GM21717 (cell line): ENCODE data around the gene SPAAR.
"Not testable (repeated sequence)": the region's sequence is repeated elsewhere in the genome, so short reads cannot be mapped to it uniquely, and the experiment has no call there.

ENCODE experiments used
- ATAC-seq: cut with Tn5 transposase; IDR thresholded peaks from one replicate; pipeline ENCODE4 v1.9.1; 2021; ENCODE audit warnings: mild to moderate bottlenecking, moderate library complexity; ENCODE audit not compliant: unreplicated experiment

SPAAR gene

DNA sequence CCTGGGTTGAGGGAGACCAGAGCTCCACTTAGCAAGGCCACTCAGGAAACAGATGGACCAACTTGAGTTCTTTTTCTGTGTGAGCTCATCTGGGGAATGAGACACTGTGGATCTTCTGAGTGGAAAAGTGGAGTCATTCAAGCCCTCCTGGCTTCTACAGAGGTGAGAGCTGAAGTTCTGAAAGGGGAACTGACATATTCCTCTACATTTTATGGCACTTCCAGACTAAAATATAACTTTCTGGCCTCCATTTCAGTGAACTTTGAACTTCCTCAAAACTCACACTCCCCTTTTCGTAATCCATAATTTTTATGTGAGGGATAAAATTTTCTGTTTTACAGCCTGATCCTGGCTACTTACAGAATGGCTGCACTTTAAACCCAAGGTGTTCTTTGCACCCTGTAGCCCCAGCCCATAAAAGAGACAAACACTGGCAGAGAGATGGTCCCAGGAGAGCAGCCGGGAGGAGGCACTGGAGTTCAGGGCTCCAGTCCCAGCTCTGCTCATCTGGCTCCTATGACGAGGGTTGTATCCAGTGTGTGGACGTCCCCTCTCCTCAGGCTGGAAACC is 10.8 kb downstream of the SPAAR start:
- ATAC-seq = no peak

DNA sequence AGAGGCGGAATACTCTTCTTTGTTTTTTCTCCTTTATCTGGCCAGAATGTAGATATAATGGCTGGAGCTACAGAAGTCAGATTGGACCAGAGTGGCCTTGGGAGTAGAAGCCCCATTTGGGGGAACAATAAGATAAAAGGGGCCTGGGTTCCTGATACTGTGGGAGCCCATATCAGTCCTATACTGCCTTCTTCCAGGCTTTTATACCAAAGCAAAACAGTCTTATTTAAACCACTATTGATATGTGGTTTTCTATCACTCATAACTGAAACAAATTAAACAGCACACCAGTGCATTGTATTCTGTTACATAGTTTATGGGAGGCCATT is 14.3 kb downstream of the SPAAR start:
- ATAC-seq = no peak

DNA sequence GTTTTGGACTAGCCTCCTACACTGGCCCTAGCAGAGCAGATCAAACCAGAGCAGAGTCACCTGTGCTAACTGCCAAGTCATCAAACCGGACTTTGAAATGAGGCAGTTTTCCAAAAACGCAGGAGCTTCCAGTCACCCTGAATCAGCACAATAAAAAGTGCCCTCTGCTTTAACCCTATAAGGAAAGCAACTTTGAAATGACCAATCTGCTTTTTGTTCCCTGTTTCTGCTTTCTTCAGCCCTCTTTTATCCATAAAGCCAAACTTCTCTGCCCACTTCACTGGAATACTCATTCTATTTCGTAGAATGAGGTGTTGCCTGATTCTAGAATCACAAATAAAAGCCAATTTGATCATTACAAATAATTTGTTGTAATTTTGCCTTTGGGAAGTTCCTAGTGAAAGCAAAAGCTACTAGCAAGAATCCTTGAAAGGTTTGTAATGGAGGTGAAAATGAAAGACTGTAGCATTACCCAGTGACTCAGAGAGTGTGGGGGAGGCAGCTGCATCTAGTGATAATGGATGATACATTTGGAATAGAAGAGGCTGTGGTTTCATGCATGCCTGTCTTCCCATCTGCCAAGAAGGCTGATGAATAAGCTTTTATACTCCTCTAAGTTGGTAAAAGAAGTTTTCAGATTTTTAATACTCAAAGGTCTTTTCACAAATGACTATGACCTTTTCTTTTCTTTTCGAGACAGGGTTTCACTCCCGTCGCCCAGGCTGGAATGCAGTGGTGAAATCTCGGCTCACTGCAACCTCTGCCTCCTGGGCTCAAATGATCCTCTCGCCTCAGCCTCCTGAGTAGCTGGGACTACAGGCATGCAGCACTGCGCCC is 14.9 kb downstream of the SPAAR start:
- no peak for ATAC-seq

DNA sequence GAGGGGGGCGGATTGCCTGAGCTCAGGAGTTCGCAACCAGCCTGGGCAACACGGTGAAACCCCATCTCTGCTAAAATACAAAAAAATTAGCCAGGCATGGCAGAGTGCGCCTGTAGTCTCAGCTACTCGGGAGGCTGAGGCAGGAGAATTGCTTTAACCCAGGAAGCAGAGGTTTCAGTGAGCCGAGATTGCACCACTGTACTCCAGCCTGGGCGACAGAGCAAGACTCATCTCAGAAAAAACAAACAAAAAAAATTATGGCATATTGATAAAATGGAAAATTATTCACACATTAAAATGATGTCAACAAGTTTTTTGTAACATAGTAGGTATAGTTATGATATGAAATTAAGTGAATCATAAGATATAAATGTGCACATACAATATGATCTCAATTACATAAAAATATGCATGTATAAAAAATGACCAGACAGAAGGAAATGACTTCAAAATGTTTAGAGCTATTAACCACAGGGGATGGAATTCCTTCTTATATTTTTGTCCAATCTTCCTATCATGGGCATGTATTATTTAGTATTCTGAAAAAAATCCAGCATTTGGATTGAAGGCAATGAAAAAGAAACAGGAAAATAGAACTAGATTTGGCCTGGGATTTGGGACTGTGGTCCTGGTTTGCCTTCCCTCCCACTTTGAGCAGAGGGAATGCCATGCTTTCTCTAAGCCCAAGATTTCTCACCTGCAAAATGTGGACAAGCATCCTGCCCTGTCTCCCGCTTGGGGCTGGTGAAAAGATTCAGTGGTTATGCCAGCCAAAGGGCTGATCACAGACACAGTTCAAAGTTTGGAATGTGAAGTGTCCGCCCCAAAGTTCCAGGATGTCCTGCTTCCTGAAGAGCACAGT is 19.5 kb downstream of the SPAAR start:
- no peak for ATAC-seq

DNA sequence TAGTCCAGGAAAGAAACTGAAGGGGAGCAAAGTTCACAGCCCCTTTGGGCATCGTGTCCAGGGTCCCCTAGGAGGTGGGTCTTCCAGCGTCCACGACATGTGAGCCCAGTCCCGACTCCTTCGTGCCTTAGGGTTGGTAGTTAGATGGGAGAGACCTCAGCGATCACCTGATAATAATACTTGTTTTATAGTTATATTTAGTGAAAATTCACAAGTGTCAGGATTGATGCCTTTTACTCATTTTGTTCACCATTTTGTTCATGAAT is 20.1 kb downstream of the SPAAR start:
- no peak for ATAC-seq

DNA sequence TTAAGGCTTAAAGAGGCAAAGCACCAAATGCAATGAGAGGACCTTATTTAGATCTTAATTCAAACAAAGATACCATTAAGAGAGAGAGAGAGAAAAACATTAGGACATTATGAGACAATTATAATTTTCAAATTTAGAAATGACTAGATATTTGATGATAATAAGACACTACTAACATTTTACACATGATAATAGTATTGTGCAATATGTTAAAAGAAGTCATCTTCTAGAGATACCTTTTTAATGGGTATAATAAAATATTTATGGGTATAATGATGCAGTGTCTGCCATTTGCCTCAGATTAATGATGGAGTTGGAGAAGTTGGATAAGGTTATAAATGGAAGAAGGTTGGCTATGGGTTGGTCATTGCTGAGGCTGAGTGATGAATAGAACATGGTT is 21.2 kb downstream of the SPAAR start:
- no peak for ATAC-seq

DNA sequence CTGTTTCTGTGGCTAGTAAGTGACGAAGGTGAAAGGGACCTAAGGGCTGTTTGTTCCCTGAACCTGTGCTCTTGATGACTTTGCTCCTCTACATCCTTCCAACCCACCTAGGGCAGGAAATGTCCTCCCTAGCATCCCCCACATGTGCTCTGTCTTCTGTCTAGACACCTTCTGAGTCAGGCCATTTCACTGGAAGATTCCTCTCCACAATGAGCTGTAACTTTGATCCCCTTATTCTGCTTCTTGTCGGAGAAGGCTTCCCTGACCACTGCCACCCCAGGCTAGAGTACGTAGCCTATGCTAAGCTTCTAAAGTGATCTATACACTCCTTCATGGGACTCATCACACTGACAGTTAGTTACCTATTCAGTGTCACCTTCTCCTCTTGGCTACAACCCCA is 21.7 kb downstream of the SPAAR start:
- no peak for ATAC-seq

DNA sequence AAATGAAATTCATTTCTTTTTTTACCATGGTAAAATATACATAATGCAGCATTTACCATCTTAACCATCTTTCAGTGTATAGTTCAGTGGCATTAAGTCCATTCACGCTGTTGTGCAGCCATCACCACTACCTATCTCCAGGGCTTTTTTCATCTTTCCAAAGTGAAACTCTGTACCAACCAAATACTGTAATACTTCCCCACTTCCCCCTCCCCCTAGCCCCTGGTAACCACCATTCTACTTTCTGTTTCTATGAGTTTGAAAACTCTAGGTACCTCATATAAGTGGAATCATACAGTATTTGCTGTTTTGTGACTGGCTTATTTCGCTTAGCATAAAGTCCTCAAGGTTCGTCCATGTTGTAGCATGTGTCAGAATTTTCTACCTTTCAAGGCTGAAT is 23.4 kb downstream of the SPAAR start:
- ATAC-seq = no peak

DNA sequence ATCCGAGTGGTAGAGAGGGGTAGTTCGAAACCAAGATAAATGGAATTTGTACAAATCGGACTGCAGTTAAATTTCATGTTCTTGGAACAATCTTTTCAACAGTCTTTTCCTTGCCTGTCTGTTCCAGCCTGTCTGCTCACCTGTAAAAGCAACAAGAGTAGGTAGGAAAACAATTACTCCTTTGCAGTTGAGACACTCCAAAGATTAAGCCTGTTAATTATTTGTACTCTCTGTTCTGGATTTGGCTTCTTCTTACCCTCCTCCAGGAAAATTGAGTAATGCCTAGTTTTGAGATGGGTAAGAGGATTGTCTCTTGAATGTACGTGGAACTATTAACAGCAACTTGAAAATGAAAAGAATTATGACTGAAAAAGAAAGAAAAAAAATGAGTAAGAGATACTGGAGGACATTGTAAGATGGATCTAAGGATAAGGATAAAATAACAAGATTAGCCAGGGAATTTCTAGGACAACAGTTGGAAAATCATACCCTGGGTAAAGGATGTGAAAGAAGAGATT is 24.3 kb downstream of the SPAAR start:
- ATAC-seq = no peak

DNA sequence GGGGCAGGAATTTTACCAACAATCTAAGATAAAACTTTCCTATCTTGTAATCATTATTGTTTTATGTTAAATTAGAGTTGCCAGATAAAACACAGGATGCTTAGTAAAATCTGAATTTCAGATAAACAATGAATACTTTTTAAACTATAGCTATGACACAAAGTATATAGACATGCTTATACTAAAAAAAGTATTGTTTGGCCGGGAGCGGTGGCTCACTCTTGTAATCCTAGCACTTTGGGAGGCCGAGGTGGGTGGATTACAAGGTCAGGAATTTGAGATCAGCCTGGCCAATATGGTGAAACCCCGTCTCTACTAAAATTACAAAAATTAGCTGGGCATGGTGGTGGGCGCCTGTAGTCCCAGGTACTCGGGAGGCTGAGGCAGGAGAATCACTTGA is 24.8 kb downstream of the SPAAR start:
- ATAC-seq = not testable (repeated sequence)

DNA sequence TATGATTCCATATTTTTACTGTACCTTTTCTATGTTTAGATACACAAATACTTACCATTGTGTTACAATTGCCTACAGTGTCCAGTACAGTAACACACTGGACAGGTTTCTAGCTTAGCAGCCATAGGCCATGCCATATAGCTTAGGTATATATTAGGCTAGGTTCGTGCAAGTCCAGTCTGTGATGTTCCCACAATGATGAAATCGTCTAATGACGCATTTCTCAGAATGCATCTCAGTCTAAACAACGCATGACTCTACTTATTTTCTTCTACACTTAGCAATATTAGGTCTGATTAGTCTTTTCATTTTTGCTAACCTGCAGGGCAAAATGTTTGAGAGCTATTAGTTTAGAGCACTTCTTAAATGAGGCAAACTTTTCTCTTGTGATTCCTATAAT is 26.0 kb downstream of the SPAAR start:
- ATAC-seq = no peak

DNA sequence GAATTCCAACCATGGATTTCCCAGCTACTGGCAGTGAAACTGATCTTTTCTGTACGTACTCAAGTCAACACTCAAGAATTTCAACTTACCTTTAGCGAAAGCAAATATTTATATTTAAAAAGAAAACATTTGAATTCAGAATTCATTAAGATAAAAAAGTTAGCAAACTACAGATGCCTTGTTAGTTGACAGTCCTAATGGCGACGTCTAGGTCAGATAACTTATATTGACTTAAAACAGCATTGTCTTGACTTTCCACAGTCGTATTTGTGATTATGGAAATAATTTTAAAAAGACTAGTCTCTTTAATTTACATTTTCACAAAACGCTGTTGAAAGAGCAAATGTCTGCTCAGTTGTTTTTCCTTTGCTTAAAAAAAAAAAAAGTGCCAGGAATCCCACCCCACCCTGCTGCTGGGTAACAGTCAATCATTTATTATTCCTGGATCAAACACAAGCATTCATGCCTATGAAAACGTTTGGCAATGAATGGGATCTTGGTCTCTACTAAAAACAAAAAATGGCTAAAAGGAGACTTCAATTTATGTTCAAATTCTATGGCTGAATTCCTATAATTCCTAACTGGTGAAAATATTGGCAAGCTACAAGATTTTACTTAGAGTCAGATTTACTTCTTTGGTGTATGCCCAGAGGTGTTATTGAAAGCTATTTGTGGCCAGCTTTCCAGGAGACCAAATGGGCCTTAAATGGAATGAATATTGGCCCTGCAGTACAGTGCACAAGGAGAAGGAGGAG is 26.6 kb downstream of the SPAAR start:
- no peak for ATAC-seq

DNA sequence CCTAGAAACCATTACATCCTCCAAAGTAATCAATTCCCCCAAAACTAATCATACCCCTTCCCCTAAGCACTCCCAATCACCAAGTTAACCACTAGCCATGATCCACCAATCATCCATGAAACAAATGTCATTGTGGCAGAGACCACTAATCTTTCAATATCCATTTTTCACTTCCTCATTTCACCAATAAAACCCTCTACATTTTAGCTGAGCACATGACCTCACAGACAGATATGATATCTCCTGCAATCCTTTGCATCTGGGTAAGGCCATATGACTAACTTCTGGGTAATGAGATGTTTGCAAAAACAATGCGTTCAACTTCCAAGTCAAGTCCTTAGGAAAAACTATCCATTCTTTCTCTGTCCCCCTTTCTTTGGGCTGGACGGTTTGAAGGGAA is 27.9 kb downstream of the SPAAR start:
- no peak for ATAC-seq

DNA sequence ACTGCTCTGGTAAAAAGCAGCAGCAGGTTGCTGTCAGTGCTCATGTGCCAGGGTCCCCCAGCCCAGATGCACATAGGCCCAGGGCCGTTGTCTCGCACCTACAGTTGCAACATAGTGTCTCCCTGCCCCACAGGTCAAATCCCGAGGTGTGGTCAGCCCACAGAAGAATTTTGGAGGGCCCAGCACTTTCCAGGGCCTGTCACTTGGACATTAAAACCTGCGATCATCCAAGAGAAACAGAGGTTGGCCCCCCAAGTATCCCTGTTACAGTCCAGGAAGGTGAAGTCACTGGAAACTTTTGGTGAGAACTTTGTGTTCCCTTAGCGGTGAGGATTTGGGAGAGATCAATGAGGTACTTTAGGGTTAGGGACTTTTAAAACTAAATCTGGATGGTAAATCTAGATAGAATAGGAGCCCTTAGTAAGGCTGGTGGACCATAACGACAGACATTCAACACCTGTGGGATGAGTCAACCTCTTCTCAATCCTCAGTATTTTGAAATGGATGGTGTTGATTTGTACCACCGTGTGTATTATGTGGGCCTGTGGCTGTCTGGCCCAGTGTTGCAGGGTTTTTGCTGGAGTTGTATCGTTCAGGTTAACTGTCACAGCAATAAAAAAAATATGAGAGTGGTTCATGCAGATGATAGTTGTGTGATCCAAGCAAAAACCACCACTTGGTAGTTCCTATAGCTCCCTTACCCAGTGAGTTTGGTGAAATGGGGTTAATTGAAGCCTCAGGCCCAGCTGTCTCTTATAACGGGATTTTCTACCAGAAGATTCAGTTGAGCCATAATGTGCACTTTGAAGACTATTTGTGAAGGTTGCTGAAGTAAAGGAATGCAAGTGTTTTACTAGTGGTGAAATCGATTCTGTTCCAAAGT is 29.4 kb downstream of the SPAAR start:
- no peak for ATAC-seq

DNA sequence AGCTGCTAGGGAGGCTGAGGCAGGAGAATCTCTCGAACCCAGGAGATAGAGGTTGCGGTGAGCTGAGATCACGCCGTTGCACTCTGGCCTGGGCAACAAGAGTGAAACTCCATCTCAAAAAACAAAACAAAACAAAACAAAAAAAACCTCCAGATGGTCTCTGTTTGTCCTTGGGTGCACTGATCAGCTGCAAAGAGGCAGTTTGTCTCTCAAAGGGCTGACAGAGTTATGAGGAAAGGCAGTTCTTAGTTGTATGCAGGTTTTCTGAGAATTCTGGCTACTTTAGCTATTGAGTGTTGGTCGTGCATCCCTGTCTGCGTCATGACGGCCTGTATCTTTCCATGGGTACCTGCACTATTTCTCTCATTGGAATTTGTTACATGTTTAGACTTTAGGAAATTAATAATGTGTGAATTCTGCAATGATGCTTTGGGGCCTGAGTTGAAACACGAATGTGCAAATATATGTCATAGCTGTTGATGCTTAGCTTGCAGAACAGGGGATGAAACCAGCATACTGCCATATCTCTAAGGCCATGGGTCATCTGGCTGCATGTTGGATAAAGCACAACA is 30.5 kb downstream of the SPAAR start:
- ATAC-seq = no peak

DNA sequence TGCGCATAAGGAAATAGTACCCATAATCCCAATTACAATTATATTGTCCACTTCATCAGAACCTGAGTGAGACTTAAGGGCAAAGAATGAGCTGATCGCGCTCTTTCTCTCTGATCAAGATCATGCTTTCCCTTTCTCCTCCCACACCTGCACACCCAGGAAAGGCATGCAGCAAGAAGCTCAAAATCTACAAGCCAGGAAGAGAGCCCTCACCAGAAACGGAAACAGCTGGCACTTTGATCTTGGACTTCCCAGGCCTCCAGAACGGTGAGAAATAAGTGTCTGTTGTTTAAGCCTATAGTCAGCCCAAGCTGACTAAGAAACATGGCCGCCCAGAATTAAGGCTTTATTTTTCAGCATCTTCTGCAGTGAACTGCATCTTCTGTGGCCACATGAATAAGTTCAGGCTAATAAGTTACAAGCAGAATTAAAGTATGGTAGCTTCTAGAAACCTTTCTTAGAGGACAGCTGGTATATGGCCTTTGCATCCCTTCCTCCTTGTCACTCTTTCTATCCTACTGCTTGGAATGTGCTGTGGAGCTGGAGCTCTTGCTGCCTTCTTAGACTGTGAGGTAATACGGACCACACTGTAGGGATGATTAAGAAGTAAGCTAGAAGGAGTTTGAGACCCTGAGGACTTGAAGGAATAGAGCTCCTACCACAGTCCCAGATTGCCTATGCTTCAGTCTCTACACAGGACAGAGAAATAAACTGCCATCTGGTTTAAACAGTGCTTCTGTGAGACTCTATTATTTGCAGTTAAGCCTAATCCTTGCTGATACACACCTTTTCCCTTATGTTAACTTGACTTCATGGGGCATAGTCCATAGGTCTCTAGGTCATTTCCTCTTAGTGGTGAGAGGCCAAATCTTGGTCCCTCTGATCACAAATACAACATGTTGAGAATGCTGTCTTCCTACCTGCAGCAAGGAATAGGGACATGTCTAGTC is 31.4 kb downstream of the SPAAR start:
- ATAC-seq = no peak

DNA sequence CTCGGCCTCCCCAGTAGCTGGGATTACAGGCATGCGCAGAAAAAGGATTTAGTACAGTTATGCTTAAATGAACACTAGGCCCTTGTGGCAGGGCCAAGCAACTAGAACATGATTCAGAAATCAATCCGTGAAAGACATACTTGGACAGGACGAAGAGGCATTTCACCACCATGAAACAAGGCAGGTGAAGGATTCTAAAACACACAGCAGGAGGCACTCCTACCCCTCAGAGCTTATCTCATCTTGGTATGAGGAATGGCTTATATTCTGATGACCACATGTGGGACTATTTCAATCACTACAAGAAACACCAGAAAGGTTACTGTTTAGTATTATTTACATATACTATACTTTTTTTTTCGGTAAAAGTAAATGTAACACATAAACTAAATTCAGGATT is 33.0 kb downstream of the SPAAR start:
- ATAC-seq = no peak

DNA sequence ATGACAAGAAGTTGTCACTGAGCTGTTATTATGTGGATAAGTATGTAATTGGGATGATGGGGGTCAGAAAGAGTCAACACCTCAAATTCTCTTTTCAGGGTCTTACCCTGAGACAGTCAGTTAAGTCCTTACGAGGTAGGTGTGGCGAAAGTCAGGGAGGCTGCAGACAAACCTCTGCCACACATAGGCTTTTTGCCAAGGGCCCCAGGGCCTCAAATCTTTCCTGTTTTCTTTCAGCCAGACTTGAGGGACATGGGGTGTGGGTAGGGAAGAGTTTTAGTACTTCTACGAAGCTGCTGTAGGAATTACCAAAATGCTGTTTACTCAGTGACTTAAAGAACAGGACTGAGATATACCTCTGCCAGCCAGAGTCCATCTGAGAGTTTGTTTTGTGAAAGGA is 34.9 kb downstream of the SPAAR start:
- ATAC-seq = no peak

DNA sequence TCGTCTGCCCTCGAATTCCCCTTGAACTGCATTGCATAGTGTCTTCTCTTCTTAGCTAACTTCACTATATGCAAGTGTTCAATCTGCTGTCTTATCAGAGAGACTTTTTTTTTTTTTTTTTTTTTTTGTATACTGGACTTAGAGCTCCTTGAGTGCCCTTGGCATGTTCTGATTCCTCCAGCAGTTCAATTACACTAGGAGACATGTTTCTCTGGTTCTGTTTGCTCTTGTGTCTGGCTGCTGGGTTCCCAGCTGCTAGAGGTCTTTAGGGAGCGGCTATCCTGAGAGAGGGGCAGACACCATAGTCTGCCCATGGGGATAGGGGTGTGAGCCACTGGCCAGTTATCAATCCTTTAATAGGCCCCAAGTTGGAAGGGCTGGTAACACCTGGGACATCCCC is 35.6 kb downstream of the SPAAR start:
- ATAC-seq = no peak
